Measurements from ENCODE around the gene PKP1. TPM values are rescaled to one million over a fixed set of nuclear protein-coding genes. Genes with fewer than 3 reads are reported as not detected.

Gene PKP1
- total and polyA plus RNA-seq, 5 donors, result 0.02 to 0.22 (median 0.03) TPM; not detected in 2

DNA sequence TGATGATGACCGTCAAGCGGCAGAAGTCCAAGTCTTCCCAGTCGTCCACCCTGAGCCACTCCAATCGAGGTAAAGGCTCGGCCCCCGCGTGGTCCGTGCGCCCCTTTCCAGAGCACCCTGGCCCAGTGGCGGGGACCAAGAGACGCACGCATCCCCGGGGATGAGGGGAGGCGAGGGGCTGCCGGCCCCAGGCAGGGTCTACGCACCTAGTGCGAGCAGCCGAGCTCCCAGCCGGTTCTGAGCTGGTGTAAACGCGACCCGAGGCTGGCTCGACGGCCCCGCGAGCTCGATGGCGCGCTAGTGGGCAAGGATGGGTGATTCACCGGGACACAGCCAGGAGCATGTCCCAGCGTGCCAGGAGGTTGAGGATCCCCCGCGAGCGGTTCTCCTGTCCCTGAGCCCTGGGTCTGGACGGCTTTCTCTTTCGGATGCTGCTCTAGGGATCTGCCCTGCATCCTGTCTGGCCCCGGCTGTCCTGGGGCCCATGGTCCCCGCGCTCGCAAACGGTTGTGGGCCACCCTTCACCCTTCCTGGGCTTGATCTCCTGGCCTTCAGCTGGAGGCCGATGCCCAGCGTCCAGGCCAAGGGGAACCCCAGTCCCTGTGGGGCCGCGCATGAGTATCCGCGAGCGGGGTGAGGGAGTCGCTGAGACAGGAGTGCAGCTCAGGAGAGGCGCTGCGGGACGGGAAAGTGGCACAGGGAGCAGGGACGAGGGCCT lies 689 bp downstream of the PKP1 start:
- intact Hi-C loops (cut with DNase I), result no loop called here
- no peaks in the 10 kb centered on the region for H3K9me3 ChIP-seq (ENCODE audit: control insufficient read depth, low read length)
- WGBS, result 28% methylated on average over 53 of the region's 53 CpGs
- DNase-seq (no peak), ATAC-seq (no peak)
- no peaks in the 10 kb centered on the region for H3K4me1 ChIP-seq (ENCODE audit: control insufficient read depth, insufficient read depth, low read length)
- no peak overlapping the region for H3K27ac ChIP-seq (ENCODE audit: low read length)
- H3K4me3 ChIP-seq (ENCODE audit: low read length), result no peak overlapping the region
- H3K27me3 ChIP-seq (ENCODE audit: control insufficient read depth, insufficient read depth), result no peaks in the 10 kb centered on the region

DNA sequence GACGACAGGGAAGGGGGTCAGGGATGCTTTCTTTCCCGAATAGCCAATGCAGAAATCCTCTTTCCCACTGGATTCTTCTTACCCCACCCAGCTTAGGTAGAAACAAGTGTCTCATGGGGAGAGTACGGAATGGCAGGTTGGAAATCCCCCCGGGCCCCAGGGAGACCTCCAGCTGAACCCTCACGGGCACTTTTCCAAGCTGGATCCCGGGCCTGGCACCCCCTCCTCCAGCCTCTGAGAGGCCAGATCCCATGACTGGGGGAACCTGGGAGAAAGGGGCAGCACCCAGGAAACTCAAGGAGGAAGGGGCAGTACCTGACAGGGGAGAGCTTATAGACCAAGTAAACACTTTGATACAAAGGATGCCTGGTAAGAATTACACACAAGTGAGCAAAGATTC lies 1.3 kb downstream of the PKP1 start:
- DNase-seq (no peak), ATAC-seq (no peak)
- H3K27ac ChIP-seq (ENCODE audit: low read length), result no peak overlapping the region
- intact Hi-C loops (cut with DNase I), result no loop called here
- H3K4me3 ChIP-seq (ENCODE audit: low read length), result no peak overlapping the region
- H3K4me1 ChIP-seq (ENCODE audit: control insufficient read depth, insufficient read depth, low read length), result no peaks in the 10 kb centered on the region
- H3K27me3 ChIP-seq (ENCODE audit: control insufficient read depth, insufficient read depth), result no peaks in the 10 kb centered on the region
- no peaks in the 10 kb centered on the region for H3K9me3 ChIP-seq (ENCODE audit: control insufficient read depth, low read length)
- WGBS, result 72% methylated on average over 6 of the region's 6 CpGs

DNA sequence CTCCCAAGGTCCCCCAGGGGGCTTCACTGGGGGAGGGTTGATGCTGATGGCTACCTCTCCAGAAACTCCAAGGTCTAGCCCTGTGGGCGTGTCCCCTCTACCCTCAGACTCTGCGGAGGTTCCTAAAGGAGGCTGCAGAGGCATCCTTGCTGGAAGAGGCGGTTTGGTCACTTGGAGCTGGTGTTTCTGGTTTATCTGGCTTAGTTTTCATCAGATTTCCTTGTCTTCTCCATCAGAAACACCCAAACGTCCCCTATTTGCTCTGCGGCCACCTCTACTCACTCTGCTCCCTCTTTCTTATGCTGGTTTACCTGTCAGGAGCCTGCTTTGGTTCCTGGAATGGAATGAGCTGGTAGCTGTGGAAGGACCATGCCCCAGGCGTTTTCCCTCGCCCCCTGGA lies 2.5 kb downstream of the PKP1 start:
- ATAC-seq (no peak), DNase-seq (no peak)
- no peaks in the 10 kb centered on the region for H3K27me3 ChIP-seq (ENCODE audit: control insufficient read depth, insufficient read depth)
- whole genome bisulfite sequencing, result 82% methylated on average over 7 of the region's 7 CpGs
- no peaks in the 10 kb centered on the region for H3K9me3 ChIP-seq (ENCODE audit: control insufficient read depth, low read length)
- no peak overlapping the region for H3K4me3 ChIP-seq (ENCODE audit: low read length)
- intact Hi-C loops (cut with DNase I), result no loop called here
- H3K4me1 ChIP-seq (ENCODE audit: control insufficient read depth, insufficient read depth, low read length), result no peaks in the 10 kb centered on the region
- no peak overlapping the region for H3K27ac ChIP-seq (ENCODE audit: low read length)

DNA sequence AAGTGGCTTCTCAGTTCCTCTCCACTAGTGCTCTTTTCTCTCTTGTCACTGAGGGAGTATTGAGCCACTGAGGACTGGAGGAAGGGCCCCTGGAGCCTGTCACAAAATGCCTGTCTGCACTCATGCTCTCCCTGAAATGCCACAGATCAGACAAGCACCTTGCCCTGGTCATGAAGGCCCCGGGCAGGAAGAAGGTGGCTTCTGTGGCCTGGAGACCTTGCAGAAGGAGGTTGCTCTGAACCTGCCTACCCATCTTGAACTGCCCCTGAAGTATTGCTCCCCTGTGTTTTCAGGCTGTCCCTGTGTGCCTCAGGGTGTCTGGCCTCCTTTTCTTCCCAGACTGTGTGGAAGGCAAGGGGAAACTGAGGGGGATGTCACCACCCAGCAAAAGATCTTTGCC lies 3.1 kb downstream of the PKP1 start:
- H3K27ac ChIP-seq (ENCODE audit: low read length), result no peak overlapping the region
- no peak overlapping the region for H3K4me3 ChIP-seq (ENCODE audit: low read length)
- ATAC-seq (no peak), DNase-seq (no peak)
- 95% methylated on average over 1 of the region's 1 CpG for WGBS
- intact Hi-C loops (cut with DNase I), result no loop called here
- H3K27me3 ChIP-seq (ENCODE audit: control insufficient read depth, insufficient read depth), result no peaks in the 10 kb centered on the region
- H3K9me3 ChIP-seq (ENCODE audit: control insufficient read depth, low read length), result no peaks in the 10 kb centered on the region
- H3K4me1 ChIP-seq (ENCODE audit: control insufficient read depth, insufficient read depth, low read length), result no peaks in the 10 kb centered on the region

DNA sequence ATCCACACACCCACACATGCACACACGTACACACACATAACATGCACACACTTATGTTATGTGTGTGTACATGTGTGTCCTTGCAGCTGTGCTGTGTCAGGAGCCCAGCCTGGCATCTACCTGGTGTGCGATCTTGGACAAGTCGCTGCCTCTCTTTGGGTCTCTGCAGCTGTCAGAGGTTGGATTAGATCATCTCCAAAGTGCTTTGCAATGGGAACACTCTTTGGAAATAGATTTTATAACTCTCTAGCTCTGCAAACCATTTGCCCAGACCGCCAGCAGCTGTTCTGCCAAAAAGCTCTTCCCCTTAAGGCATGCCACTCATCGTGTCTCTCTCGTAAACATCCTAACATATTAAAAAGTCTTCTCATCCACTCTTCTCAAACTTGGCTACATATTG lies 4.7 kb downstream of the PKP1 start:
- Histone ChIP-seq H3K4me1 (ENCODE audit: control insufficient read depth, insufficient read depth, low read length) (no peaks in the 10 kb centered on the region), H3K27ac (ENCODE audit: low read length) (no peak overlapping the region), H3K4me3 (ENCODE audit: low read length) (no peak overlapping the region), H3K9me3 (ENCODE audit: control insufficient read depth, low read length) (no peaks in the 10 kb centered on the region), H3K27me3 (ENCODE audit: control insufficient read depth, insufficient read depth) (no peaks in the 10 kb centered on the region)
- ATAC-seq, result no peak
- 92% methylated on average over 6 of the region's 6 CpGs for WGBS
- intact Hi-C loops (cut with DNase I), result no loop called here
- no peak for DNase-seq

DNA sequence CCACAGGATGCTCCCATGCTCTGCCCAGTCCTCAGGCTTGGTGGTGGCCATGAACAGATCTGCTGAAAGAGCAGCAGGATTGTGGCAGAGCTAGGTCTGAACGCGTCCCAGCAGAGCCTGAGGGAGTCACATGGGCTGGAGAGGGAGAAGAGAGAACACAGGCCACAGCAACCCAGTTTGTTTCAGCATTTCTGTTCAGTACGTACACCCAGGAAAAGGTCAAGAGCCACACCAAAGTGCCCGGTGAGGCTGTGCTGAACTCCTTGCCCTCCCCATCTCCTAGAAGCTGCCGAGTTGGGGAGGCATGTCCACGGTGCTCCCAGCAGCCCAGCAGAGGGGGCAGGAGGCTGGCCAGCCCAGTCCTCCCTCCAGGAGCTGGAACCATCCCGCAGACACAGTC lies 5.5 kb downstream of the PKP1 start:
- 48% methylated on average over 7 of the region's 7 CpGs for WGBS
- peak in 1 of 2 donors; percentile 36 for ATAC-seq
- no peak for DNase-seq
- no peak overlapping the region for H3K4me3 ChIP-seq (ENCODE audit: low read length)
- no peak overlapping the region for H3K27ac ChIP-seq (ENCODE audit: low read length)
- intact Hi-C loops (cut with DNase I), result no loop called here
- no peaks in the 10 kb centered on the region for H3K27me3 ChIP-seq (ENCODE audit: control insufficient read depth, insufficient read depth)
- no peaks in the 10 kb centered on the region for H3K9me3 ChIP-seq (ENCODE audit: control insufficient read depth, low read length)
- H3K4me1 ChIP-seq (ENCODE audit: control insufficient read depth, insufficient read depth, low read length), result no peaks in the 10 kb centered on the region

DNA sequence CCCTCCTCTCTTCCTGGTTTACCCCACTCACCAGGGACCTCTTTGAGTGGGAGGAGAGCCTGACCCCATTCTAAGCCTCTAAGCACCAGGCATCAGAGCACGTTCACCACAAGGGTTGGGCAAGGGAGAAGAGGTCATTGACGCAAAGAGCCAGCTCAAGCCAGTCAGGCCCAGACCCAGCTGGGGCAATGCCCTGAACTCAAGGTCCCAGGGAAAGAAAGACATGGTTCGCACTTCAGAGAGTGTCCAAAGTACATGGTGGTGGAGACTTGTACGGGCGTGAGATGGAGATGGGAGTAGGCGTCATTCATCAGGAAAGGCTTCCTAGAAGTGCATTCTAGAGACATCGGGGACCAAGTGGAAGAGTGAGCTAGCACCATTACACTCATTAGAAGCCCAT lies 7.2 kb downstream of the PKP1 start:
- DNase-seq (no peak), ATAC-seq (no peak)
- 91% methylated on average over 7 of the region's 7 CpGs for WGBS
- Histone ChIP-seq H3K27ac (ENCODE audit: low read length) (no peak overlapping the region), H3K4me1 (ENCODE audit: control insufficient read depth, insufficient read depth, low read length) (no peaks in the 10 kb centered on the region), H3K9me3 (ENCODE audit: control insufficient read depth, low read length) (no peaks in the 10 kb centered on the region), H3K27me3 (ENCODE audit: control insufficient read depth, insufficient read depth) (no peaks in the 10 kb centered on the region), H3K4me3 (ENCODE audit: low read length) (no peak overlapping the region)
- intact Hi-C loops (cut with DNase I), result no loop called here

DNA sequence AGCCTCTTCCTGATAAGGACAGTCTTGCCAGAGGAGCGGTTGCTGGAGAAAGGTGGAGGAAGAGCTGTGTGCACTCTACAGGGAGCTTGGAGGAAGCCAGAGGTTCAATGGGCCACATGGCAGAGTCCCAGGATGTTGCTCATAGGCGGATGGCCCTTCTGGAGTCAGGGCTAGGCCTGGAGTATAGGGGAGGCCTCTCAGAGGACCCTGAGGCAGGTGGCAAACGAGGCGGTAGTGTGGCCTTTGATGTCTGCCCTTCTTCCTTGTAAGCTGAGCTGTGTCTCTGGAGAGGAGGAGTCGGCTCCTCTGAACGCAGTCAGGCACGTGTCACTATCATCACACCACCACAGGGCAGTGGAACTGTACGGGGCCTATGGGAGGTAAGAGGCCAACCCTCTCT lies 8.6 kb downstream of the PKP1 start:
- 75% methylated on average over 8 of the region's 8 CpGs for WGBS
- Histone ChIP-seq H3K9me3 (ENCODE audit: control insufficient read depth, low read length) (no peaks in the 10 kb centered on the region), H3K27ac (ENCODE audit: low read length) (no peak overlapping the region), H3K4me1 (ENCODE audit: control insufficient read depth, insufficient read depth, low read length) (no peaks in the 10 kb centered on the region), H3K4me3 (ENCODE audit: low read length) (no peak overlapping the region), H3K27me3 (ENCODE audit: control insufficient read depth, insufficient read depth) (no peaks in the 10 kb centered on the region)
- DNase-seq (no peak), ATAC-seq (no peak)
- intact Hi-C loops (cut with DNase I), result no loop called here

DNA sequence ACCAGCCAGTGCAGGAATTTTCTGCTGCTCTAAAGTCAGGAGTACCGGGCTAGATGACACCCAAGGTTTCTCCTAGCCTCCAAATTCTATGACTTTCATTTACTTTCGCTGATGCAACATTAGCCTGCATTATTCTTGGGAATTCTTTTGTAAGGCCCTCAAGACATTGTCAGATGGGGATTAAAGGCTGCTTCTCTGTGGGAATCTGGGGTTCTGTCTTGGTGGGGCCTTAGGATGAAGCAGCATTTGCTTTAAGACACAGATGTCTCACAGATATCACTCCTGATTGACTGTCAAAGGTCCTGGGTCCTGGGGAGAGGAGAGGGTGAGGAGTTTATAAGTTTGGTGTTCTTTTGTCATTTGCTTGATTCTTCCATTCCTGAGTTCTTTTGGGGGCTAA lies 11.6 kb downstream of the PKP1 start:
- Histone ChIP-seq H3K9me3 (ENCODE audit: control insufficient read depth, low read length) (no peaks in the 10 kb centered on the region), H3K27ac (ENCODE audit: low read length) (no peak overlapping the region), H3K4me1 (ENCODE audit: control insufficient read depth, insufficient read depth, low read length) (no peaks in the 10 kb centered on the region), H3K27me3 (ENCODE audit: control insufficient read depth, insufficient read depth) (no peaks in the 10 kb centered on the region), H3K4me3 (ENCODE audit: low read length) (no peak overlapping the region)
- no peak for ATAC-seq
- no peak for DNase-seq
- intact Hi-C loops (cut with DNase I), result no loop called here
- 87% methylated on average over 2 of the region's 2 CpGs for WGBS

DNA sequence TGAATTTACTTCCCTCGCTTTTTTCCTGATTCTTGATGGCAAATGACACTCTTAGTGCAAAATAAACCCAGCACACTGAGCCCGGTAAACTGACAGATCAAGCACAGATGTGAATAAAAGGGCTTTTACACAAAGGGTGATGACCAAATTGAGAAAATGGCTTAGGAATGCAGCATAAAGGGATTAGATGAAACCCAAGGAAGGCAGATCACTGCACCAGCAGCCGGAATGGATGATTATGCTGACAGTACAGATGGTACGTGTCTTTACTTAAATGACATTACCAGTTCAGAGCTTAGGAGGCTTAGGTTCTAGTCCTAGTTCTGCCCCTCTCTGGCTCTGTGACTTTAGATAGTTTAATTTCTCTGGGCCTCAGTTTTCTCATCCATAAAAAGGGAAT lies 12.0 kb downstream of the PKP1 start:
- no peak overlapping the region for H3K4me3 ChIP-seq (ENCODE audit: low read length)
- no peaks in the 10 kb centered on the region for H3K9me3 ChIP-seq (ENCODE audit: control insufficient read depth, low read length)
- WGBS, result 73% methylated on average over 4 of the region's 4 CpGs
- no peak overlapping the region for H3K27ac ChIP-seq (ENCODE audit: low read length)
- DNase-seq, result no peak
- intact Hi-C loops (cut with DNase I), result no loop called here
- no peak for ATAC-seq
- no peaks in the 10 kb centered on the region for H3K4me1 ChIP-seq (ENCODE audit: control insufficient read depth, insufficient read depth, low read length)
- no peaks in the 10 kb centered on the region for H3K27me3 ChIP-seq (ENCODE audit: control insufficient read depth, insufficient read depth)

DNA sequence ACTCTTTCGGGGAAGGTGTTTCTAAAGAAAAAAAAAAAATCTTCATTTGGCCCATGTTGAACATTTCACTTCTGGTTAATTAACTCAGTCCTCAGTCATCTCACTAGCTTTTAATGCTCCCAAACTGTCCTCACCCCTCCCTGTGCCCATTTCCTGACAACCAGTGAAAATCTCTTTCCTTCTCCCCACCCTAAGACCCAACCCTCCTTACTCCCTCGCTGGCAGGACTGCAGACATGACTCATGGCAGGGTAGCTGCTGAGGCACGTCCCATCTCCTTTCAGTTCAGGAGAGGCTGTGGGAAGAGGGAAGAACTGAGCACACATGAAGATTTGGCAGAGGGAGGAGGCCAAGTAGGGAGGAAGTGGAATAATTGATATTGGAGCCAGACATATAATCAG lies 12.6 kb downstream of the PKP1 start:
- no peak overlapping the region for H3K27ac ChIP-seq (ENCODE audit: low read length)
- no peaks in the 10 kb centered on the region for H3K4me1 ChIP-seq (ENCODE audit: control insufficient read depth, insufficient read depth, low read length)
- no peaks in the 10 kb centered on the region for H3K9me3 ChIP-seq (ENCODE audit: control insufficient read depth, low read length)
- ATAC-seq (peak in 1 of 2 donors; percentile 48), DNase-seq (no peak)
- H3K4me3 ChIP-seq (ENCODE audit: low read length), result no peak overlapping the region
- WGBS, result 48% methylated on average over 3 of the region's 3 CpGs
- intact Hi-C loops (cut with DNase I), result no loop called here
- no peaks in the 10 kb centered on the region for H3K27me3 ChIP-seq (ENCODE audit: control insufficient read depth, insufficient read depth)

DNA sequence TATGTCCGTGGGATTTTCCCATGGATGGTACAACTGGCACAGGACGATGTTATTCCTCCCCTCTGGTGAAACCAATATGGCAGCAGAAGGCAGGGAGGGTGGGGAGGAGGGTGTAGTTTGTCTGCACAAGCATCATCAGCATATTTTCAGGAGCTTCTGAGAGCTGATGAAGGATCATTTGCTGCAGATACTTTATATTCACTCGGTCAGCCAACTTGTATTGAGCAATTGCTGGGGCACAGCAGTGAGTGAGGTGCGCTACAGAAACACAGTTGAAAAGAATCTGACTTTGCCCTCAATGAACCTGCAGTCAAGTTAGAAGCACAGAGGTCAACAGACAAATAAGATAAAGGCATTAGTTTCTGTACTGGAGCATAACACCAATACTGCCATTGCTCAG lies 13.0 kb downstream of the PKP1 start:
- Histone ChIP-seq H3K27ac (ENCODE audit: low read length) (no peak overlapping the region), H3K4me1 (ENCODE audit: control insufficient read depth, insufficient read depth, low read length) (no peaks in the 10 kb centered on the region), H3K4me3 (ENCODE audit: low read length) (no peak overlapping the region), H3K27me3 (ENCODE audit: control insufficient read depth, insufficient read depth) (no peaks in the 10 kb centered on the region), H3K9me3 (ENCODE audit: control insufficient read depth, low read length) (no peaks in the 10 kb centered on the region)
- WGBS, result 87% methylated on average over 4 of the region's 4 CpGs
- intact Hi-C loops (cut with DNase I), result no loop called here
- DNase-seq (no peak), ATAC-seq (no peak)

All from right cardiac atrium (tissue), 5 donors.